Heart left ventricle (tissue), 13 donors: ENCODE data around the gene PARD3B.

Experiments
- CTCF ChIP-seq, 12 donors: fragments of 200-600 bp; sonication (generic) in 4 of 12; IDR thresholded peaks; one replicate each; pipeline versions ENCODE4 v1.5.0 to v1.8.0; 2018 to 2022; ENCODE audit warnings: antibody characterized with exemption in 12 of 12, mild to moderate bottlenecking in 5 of 12
- POLR2A ChIP-seq, 2 donors: fragments of 450-650 bp; IDR thresholded peaks; one replicate each; pipeline ENCODE4 v1.6.1; 2017; ENCODE audit warnings: antibody characterized with exemption in 2 of 2, mild to moderate bottlenecking in 2 of 2, moderate library complexity in 2 of 2
- donor health status: ischemic (EF 13 %, LVEDD 7.1; RV severe dilation, severe dysfunction).
- donor health status: DM: no; HTN: yes; CAD: no.
- donor health status: DM: no; HTN: no; CAD: no.
- donor health status: ischemic (EF 25% LVEDD 6.9; RV normal size, moderate dysfunction).
- donor health status: ischemic (EF 25% LVEDD 5.7; RV mildly dilated, moderate dysfunction).
- donor health status: ischemic (EF 35%, LVEDD 5.7; RV mildly dilated, moderate dysfunction).
- donor health status: nonischemic (EF 11% LVEDD 7.7; RV severe dilation, severe dysfunction).
- donor health status: DM: yes; HTN: yes; CAD: no.
- donor health status: PGD.
- donor health status: ischemic (EF 29% LVEDD 5.4; RV normal size, mild dysfunction).
- donor health status: nonischemic (EF 23%, LVEDD 6.1; RV moderate dilation, normal function).

- TF ChIP-seq CTCF (IDR thresholded peaks at IDR 0.05) (no peak), POLR2A (IDR thresholded peaks at IDR 0.05) (no peak)
Observed at GRCh38 chr2:205091411-205091810, 546.1 kb downstream of the PARD3B start.
